ENCODE results near the gene PGAM2. TPM values are rescaled to one million over a fixed set of nuclear protein-coding genes. Genes with fewer than 3 reads are reported as not detected.

PGAM2 gene
- total RNA-seq = not detected in 2 replicates

GRCh38 chr7:44065431-44066110 is at the start of gene PGAM2:
PGAM2 (minus strand) TSS chr7:44065567; CDS start chr7:44065529, 38 bp downstream.

GRCh38 chr7:44103923-44104859 is 38.8 kb upstream of the PGAM2 start, which contains the start of gene AEBP1:
AEBP1 (plus strand) TSS chr7:44104345; CDS start chr7:44104666, 321 bp downstream.

GRCh38 chr7:44044315-44045225 is 20.8 kb downstream of the PGAM2 start, which contains the start of gene DBNL:
DBNL (plus strand) TSS chr7:44044702; CDS start chr7:44044738, 36 bp downstream.

Other genes starting within 250 kb of the PGAM2 start
- gene MRPS24, start 196.1 kb downstream of the PGAM2 start, total RNA-seq = 37.0 and 67.1 TPM in 2 replicates
- gene URGCP, start 159.0 kb downstream of the PGAM2 start, total RNA-seq = 25.7 and 25.8 TPM in 2 replicates
- 8.6 and 9.8 TPM in 2 replicates for gene UBE2D4, start 139.1 kb downstream of the PGAM2 start, total RNA-seq
- not detected in 2 replicates for gene SPDYE1, start 67.7 kb downstream of the PGAM2 start, total RNA-seq
- gene DBNL, start 20.9 kb downstream of the PGAM2 start, total RNA-seq = 125 and 154 TPM in 2 replicates
- gene POLM, start 17.0 kb upstream of the PGAM2 start, total RNA-seq = 7.4 and 14.7 TPM in 2 replicates
- 34.4 and 72.7 TPM in 2 replicates for gene AEBP1, start 38.8 kb upstream of the PGAM2 start, total RNA-seq
- 53.2 and 78.5 TPM in 2 replicates for gene POLD2, start 58.0 kb upstream of the PGAM2 start, total RNA-seq
- not detected in 2 replicates for gene MYL7, start 75.8 kb upstream of the PGAM2 start, total RNA-seq
- gene GCK, start 123.9 kb upstream of the PGAM2 start, total RNA-seq = 0.30 TPM in 1 of 2 replicates, not detected in the other
- gene YKT6, start 135.4 kb upstream of the PGAM2 start, total RNA-seq = 108 and 121 TPM in 2 replicates